AG04449 (cell line): ENCODE data around the gene MYO1C.

Source experiments
- CTCF ChIA-PET: fragments of 350-600 bp; formaldehyde crosslinking; extraction: SDS; loops from one replicate; lab custom pipeline; 2021; ENCODE audit warnings: antibody characterized with exemption; lab: Yijun Ruan, JAX
- POLR2A ChIA-PET: fragments of 400-600, 350-600 bp; formaldehyde crosslinking; extraction: SDS; loops from one replicate; lab custom pipeline; 2020; ENCODE audit warnings: antibody characterized with exemption, inconsistent platforms; lab: Yijun Ruan, JAX
- DNase-seq: peaks from one replicate; pipeline ENCODE4 v3.0.0-alpha.2; 2010; ENCODE audit warnings: low read depth, low spot score
- H3K4me3 ChIP-seq: 2 replicates; pipeline ENCODE4 v1.5.1; 2011; ENCODE audit warnings: low read depth, mild to moderate bottlenecking, control low read depth, low read length
- TF ChIP-seq, protein P1 (sequence below): IDR thresholded peaks from one replicate; pipeline ENCODE4 v1.5.1; 2011; ENCODE audit warnings: mild to moderate bottlenecking, moderate library complexity, low read length, control low read depth, inconsistent platforms; ENCODE audit not compliant: insufficient read depth; ENCODE audit errors: missing control alignments

Gene MYO1C

DNA sequence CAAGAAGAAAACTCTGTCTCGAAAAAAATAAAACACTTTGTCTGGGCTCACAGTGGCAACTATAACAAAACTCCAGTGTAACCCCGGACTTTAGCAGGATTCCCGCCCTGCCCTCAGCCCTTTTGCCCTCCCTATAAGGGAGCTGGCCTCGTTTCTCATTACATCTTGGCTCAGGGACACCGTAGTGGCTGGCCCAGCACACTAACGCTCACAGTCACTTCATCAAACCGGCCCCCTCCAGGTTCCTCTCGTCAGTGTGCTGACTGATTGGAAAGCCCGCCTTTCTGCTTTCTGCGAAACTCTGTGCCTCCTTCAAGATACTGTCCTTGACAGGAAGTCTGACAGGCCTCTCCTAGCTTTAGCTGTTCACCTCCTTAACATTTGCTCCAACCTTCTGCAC, 11.2 kb upstream of the MYO1C start:
- TF ChIP-seq, protein P1, sequence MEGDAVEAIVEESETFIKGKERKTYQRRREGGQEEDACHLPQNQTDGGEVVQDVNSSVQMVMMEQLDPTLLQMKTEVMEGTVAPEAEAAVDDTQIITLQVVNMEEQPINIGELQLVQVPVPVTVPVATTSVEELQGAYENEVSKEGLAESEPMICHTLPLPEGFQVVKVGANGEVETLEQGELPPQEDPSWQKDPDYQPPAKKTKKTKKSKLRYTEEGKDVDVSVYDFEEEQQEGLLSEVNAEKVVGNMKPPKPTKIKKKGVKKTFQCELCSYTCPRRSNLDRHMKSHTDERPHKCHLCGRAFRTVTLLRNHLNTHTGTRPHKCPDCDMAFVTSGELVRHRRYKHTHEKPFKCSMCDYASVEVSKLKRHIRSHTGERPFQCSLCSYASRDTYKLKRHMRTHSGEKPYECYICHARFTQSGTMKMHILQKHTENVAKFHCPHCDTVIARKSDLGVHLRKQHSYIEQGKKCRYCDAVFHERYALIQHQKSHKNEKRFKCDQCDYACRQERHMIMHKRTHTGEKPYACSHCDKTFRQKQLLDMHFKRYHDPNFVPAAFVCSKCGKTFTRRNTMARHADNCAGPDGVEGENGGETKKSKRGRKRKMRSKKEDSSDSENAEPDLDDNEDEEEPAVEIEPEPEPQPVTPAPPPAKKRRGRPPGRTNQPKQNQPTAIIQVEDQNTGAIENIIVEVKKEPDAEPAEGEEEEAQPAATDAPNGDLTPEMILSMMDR, result no peak
- H3K4me3 ChIP-seq, result no peak overlapping the region
- no peak for DNase-seq
- POLR2A ChIA-PET, result no interaction called here
- CTCF ChIA-PET, result no interaction called here

DNA sequence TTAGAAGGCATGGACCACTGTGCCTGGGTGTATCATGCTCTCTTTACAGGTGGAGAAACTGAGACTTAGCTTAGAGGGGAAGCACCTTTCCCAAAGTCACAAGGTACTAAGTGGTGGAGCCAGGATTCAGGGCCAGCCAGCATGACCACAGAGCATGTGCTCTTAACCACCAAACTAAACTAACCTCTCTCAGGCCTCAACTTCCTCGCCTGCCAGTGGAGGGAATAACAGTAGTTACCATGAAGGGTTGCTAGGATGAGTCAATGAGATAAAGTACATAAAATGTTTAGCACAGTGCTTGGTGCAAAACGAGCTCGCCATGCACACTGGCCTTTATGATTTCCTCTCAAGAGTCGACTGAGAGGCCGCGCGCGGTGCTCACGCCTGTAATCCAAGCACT, 6.4 kb upstream of the MYO1C start:
- TF ChIP-seq, protein P1, result no peak
- DNase-seq, result peak; percentile 50
- no peak overlapping the region for H3K4me3 ChIP-seq
- ChIA-PET CTCF (interaction anchor here (1.1 to 3.9 kb wide), 2 partner anchors 16 to 134 kb away, joined by 3 to 27 read pairs; partner anchors contain the start of gene INPP5K), POLR2A (interaction anchor here (2.2 kb wide), 1 partner anchor 17 kb away, joined by 8 read pairs; no protein-coding TSS in a partner anchor)

DNA sequence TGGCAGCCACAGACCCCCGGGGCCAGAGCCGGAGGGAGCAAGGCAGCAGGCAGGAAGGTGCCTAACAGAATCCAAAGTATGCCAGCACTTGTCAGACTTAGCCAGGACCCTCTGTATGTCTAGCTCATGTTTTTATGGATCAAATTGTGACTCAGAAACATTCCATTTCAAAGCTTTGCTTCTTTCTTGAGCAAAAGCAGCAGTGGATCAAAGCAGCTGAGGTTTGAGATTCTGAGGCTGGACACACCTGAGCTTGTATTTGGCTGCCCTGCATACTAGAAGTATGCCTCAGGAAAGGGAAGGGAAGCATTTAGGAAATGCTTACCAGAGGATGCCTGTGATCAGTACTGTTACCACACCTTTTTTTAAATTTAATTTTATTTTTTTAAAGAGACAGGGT, 5.7 kb upstream of the MYO1C start:
- CTCF ChIA-PET, result interaction anchor here (1.1 to 3.9 kb wide), 3 partner anchors 17 to 238 kb away, joined by 3 to 27 read pairs (median 4); partner anchors contain the start of gene INPP5K

DNA sequence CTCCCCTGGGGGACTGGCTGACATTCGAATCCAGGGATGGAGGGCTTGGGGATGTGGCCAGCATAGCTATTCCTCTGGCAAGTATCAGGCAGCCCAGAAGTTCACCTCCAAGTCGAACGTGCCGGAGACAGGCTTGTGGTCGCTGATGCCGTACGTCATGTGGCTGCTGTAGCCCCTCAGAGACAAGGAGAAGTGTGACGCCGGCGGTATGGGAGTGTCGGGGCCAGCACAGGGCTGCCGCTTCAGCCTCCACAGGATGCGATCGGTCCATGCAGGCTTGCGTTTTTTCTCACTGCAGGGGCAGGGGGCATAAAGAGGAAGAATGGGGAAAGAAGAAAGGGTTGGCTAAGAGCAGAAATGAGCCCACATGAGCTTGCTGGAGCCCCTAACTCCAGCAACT, 5.3 kb upstream of the MYO1C start:
- POLR2A ChIA-PET, result interaction anchor here (0.7 to 2.2 kb wide), 2 partner anchors 18 to 36 kb away, joined by 3 to 8 read pairs; no protein-coding TSS in a partner anchor

More for the DNA sequence above, 5.7 kb upstream of the MYO1C start:
- H3K4me3 ChIP-seq, result no peak overlapping the region
- DNase-seq, result no peak
- POLR2A ChIA-PET, result interaction anchor here (2.2 kb wide), 1 partner anchor 18 kb away, joined by 8 read pairs; no protein-coding TSS in a partner anchor
- TF ChIP-seq, protein P1, result no peak

DNA sequence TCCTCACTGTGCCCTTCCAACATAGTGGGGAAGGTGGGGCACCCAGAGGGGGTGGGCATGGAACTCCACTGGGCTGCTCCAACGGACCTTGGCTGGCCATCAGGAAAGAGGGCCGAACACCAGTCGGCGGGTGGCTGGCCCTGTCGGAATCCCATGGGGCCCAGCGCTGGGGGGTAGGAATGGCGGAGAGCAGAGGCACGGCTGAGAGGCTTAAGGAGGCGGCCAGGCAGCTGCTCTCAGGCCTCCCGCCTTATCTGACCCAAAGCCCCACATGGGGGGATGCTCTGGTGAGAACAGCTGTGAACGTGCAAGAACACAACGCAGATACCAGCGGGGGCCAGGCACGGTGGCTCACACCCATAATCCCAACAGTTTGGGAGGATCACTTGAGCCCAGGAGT, 4.4 kb upstream of the MYO1C start:
- H3K4me3 ChIP-seq, result no peak overlapping the region
- TF ChIP-seq, protein P1, result no peak
- ChIA-PET CTCF (interaction anchor here (1.4 kb wide), 1 partner anchor 20 kb away, joined by 4 read pairs; the partner anchor contains the start of gene INPP5K), POLR2A (no interaction called here)
- no peak for DNase-seq

More for the DNA sequence above, 5.3 kb upstream of the MYO1C start:
- TF ChIP-seq, protein P1, result no peak
- CTCF ChIA-PET, result interaction anchor here (1.1 to 3.9 kb wide), 3 partner anchors 17 to 238 kb away, joined by 3 to 27 read pairs (median 4); partner anchors contain the start of gene INPP5K
- DNase-seq, result no peak
- H3K4me3 ChIP-seq, result no peak overlapping the region

DNA sequence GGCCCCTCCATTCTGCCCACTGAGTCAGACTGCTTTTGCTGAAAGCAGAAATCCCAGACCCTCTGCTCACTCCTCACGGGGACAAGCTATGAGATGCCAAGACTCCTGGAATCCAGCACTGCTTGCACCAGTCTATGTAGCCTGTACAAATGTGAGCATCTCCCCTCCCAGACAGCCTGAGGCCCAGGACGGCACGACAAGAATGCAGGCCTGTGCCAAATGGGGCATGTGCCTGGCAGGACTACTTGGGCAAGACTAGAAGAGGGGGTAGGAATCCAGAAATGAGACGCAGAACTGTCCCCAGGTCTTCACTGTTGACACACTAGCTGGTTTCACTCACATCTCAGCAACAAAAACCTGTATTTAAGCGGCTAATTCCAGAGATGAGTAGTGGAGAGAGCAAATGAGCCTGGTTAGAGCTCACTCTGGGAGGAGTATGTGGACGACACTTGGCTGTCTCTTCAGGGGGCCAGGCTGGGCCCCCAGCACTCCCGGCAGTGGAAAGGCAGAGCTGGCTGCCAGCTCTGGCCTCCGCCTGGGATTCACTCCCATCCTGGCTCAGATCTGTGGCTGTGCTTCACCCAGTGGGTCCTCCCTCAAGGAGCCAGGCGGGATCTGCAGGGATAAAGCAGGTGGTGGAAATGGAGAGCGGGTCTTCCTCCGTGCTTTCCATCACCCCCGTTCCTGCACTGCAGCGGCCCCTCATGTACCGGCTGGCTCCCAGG, 2.9 kb upstream of the MYO1C start:
- POLR2A ChIA-PET, result no interaction called here
- CTCF ChIA-PET, result interaction anchor here (1.0 to 1.4 kb wide), 2 partner anchors 21 to 130 kb away, joined by 3 to 4 read pairs; partner anchors contain the start of gene INPP5K
- TF ChIP-seq, protein P1, result no peak
- DNase-seq, result no peak
- H3K4me3 ChIP-seq, result no peak overlapping the region
